COLO668 (cell line): Measurements from ENCODE around the gene RNF113A.
A peak's percentile ranks its signal among the peaks of the same experiment; 100 is the strongest.
"Not testable (repeated sequence)": the region's sequence is repeated elsewhere in the genome, so short reads cannot be mapped to it uniquely, and the experiment has no call there.

Source experiments
- DNase-seq: peaks from one replicate; lab custom pipeline; 2025; ENCODE audit not compliant: unreplicated experiment; lab: John Stamatoyannopoulos, UW

Gene RNF113A

GRCh38 chrX:119871599-119872395, at the start of gene RNF113A, which contains the start of gene NDUFA1:
Gene RNF113A, minus strand, starts transcription at chrX:119871733. Its CDS starts 120 bp downstream, at chrX:119871613.
Gene NDUFA1, plus strand, starts transcription at chrX:119871832. Its CDS starts 80 bp downstream, at chrX:119871912.
- peak; percentile 92 for DNase-seq

- no peak for DNase-seq
Measured at GRCh38 chrX:119919835-119920585, 48.5 kb upstream of the RNF113A start.

- DNase-seq: no peak
Measured at GRCh38 chrX:119917877-119918276, 46.3 kb upstream of the RNF113A start.

GRCh38 chrX:119916310-119916709, 44.8 kb upstream of the RNF113A start:
- no peak for DNase-seq

- DNase-seq: no peak
Measured at GRCh38 chrX:119900976-119901375, 29.4 kb upstream of the RNF113A start.

GRCh38 chrX:119899125-119899524, 27.6 kb upstream of the RNF113A start:
- DNase-seq: no peak

- no peak for DNase-seq
Measured at GRCh38 chrX:119895843-119896326, 24.4 kb upstream of the RNF113A start, which contains the start of gene AKAP14. Gene AKAP14, plus strand, starts transcription at chrX:119895893. Its CDS starts 7,331 bp downstream, at chrX:119903224.

GRCh38 chrX:119891961-119892692, 20.6 kb upstream of the RNF113A start:
- DNase-seq: not testable (repeated sequence)

- not testable (repeated sequence) for DNase-seq
Measured at GRCh38 chrX:119890626-119891025, 19.1 kb upstream of the RNF113A start.

DNA sequence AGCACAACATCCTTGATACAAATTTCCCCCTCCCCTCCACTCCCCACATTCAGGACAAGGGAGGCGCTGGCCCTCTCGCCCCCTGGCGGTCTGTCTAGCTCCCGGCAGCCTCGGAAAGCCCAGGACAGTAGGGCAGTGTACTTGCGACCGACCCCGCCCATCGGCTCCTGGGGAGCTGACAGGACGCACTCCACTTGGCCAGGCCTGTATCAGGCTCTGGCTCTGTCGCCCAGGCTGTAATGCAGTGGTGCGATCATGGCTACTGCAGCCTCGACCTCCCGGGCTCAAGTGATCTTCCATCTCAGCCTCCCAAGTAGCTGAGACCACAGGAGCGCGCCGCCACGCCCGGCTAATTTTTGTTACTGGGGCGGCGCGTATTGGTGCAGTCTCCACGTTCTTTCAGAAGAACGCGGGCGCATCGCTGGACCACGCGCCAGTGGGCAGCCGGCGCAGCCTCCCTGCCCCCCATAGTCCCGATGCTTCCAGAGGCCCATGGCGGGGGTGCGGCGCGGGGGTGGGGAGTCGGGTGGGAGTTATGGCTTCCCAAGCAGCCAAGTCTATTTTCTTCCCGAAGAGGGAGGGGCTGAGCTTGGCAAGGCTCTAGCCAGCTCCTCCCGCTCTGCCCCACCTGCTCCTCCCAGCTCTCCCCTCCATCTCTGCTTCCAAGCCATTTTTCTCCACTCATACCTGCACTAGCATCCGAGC, 16.3 kb upstream of the RNF113A start:
- peak; percentile 64 for DNase-seq

GRCh38 chrX:119885554-119886428, 14.3 kb upstream of the RNF113A start:
- DNase-seq: no peak

DNA sequence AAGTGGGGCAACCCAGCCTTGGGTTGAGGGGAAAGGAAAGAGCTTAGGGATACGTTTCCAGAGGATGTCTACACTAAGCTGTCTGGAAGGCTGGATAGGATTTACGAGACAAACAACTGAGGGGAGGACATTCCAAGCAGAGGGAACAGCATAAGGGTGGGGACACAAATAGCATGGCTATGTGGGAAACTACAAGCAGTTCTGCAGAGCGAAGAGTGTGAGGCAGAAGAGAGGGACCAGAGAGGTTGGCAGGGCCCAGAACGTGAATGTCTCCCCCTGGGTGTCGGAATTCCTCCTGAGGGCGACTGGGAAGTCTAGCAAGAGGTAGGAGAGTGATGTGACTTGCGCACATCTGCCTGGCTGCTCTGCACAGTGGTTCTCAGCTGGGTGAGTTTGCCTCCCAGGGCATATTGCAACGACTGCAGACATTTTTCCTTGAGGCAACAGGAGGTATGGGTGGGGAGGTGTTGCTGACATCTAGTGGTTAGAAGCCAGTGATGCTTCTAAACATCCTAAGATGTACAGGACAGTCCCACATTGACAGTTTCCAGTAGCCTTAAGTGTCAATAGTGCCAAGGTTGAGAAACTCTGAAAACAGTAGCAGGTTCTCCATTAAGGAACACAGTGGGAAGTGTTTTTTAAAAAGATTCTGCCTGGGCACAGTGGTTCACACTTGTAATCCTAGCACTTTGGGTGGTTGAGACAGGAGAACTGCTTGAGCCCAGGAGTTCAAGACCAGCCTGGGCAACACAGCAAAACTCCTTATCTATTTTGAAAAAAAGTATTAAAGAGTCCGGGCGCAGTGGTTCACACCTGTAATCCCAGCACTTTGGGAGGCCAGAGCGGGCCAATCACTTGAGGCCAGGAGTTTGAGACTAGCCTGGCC, 9.3 kb upstream of the RNF113A start:
- peak; percentile 8 for DNase-seq

DNA sequence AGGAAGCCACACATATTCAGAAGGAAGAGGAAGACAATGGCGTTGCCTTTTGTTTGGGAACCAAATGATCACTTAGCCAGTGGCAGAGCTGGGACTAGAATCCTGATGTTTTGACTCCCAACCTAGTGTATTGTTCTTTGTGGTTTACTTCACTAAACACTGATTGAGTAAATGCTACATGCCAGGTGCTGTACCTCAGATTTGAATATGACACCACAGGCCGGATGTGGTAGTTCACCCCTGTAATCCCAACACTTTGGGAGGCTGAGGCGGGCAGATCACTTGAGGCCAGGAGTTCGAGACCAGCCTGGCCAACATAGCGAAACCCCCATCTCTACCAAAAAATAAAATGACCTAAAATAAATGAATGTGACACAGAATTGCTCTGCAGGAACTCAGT, 8.5 kb upstream of the RNF113A start:
- peak; percentile 15 for DNase-seq

GRCh38 chrX:119878740-119879139, 7.2 kb upstream of the RNF113A start:
- no peak for DNase-seq

- DNase-seq: no peak
Measured at GRCh38 chrX:119871245-119871598, 311 bp downstream of the RNF113A start.

GRCh38 chrX:119870626-119871131, 854 bp downstream of the RNF113A start:
- peak; percentile 30 for DNase-seq

GRCh38 chrX:119853444-119853843, 18.1 kb downstream of the RNF113A start:
- DNase-seq: peak; percentile 0
